D341Med (cell line): ENCODE results near the gene ZNF784.
"Not testable (repeated sequence)": the region's sequence is repeated elsewhere in the genome, so short reads cannot be mapped to it uniquely, and the experiment has no call there.

Experiments used
- DNase-seq: peaks from one replicate; pipeline ENCODE4 v3.0.0; 2012; ENCODE audit warnings: low spot score

Gene ZNF784

GRCh38 chr19:55583897-55584296, 40.5 kb downstream of the ZNF784 start:
- not testable (repeated sequence) for DNase-seq

- DNase-seq = not testable (repeated sequence)
Measured at GRCh38 chr19:55582284-55582683, 42.1 kb downstream of the ZNF784 start.

- no peak for DNase-seq
Measured at GRCh38 chr19:55581823-55582223, 42.5 kb downstream of the ZNF784 start.

- DNase-seq = no peak
Measured at GRCh38 chr19:55581145-55581822, 43.1 kb downstream of the ZNF784 start.

GRCh38 chr19:55580628-55581144, 43.7 kb downstream of the ZNF784 start, which contains the start of gene ZNF579:
Gene ZNF579 (minus strand): TSS chr19:55580848. CDS start chr19:55579639, 1,209 bp downstream.
- DNase-seq = peak; percentile 90

- peak; percentile 54 for DNase-seq
Measured at GRCh38 chr19:55579766-55580621, 44.4 kb downstream of the ZNF784 start.

- peak; percentile 40 for DNase-seq
Measured at GRCh38 chr19:55578761-55579747, 45.3 kb downstream of the ZNF784 start.

GRCh38 chr19:55578031-55578760, 46.2 kb downstream of the ZNF784 start:
- DNase-seq = peak; percentile 22

GRCh38 chr19:55576746-55577145, 47.6 kb downstream of the ZNF784 start:
- DNase-seq = no peak

GRCh38 chr19:55573929-55574328, 50.4 kb downstream of the ZNF784 start:
- DNase-seq = not testable (repeated sequence)
